Activated CD8-positive, alpha-beta memory T cell treated with anti-CD3 and anti-CD28 coated beads, Interleukin-2, amount 50 U/mL, for 4 hours (primary cell): ENCODE results near the gene CRTC3.
"Not testable (repeated sequence)": the region's sequence is repeated elsewhere in the genome, so short reads cannot be mapped to it uniquely, and the experiment has no call there.

Experiments used
- DNase-seq: peaks from one replicate; pipeline ENCODE4 v3.0.0-alpha.2; 2020

Gene CRTC3

DNA sequence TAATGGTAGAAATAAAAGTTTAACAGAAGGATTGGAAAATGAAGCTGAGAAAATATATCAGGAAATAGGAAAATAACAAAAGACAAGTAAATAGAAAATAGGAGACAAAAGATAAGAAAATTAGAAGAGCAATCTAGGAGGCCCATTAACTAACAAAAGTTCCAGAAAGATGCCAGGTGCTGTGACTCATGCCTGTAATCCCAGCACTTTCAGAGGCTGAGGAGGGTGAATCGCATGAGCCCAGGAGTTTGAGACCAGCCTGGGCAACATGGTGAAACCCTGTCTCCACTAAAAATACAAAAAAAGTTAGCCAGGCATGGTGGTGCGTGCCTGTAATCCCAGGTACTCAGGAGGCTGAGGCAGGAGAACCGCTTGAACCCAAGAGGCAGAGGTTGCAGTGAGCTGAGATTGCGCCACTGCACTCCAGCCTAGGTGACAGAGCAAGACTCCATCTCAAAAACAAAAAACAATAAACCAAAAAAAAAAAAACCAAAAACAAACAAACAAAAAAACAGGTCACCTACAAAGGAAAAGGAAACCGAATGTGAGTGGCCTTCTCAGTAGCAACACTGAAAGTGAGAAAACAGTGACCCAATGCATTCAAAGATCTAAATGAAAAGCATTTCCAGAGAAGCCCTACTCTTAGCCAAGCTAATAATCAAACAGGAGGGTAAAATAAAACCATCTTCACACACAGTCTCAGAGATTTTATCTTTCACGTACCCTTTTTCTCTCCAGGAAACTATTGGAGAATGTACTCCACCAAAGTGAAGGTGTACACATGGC is 5.5 kb upstream of the CRTC3 start:
- not testable (repeated sequence) for DNase-seq

DNA sequence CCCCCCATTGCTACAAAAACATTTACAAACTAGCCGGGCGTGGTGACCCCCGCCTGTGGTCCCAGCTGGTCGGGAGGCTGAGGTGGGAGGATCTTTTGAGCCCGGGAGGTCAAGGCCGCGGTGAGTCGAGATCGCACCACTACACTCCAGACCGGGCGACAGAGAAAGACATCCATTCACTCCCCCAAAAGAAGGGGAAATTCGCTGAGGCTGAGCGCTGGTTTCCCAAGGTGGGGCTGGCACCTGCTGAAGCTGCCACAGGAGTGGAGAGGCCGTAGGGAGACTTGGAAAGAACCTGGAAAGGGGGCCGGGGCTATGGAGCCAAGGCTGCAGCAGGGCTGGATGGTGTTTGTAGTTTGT is 732 bp upstream of the CRTC3 start:
- DNase-seq, result no peak

DNA sequence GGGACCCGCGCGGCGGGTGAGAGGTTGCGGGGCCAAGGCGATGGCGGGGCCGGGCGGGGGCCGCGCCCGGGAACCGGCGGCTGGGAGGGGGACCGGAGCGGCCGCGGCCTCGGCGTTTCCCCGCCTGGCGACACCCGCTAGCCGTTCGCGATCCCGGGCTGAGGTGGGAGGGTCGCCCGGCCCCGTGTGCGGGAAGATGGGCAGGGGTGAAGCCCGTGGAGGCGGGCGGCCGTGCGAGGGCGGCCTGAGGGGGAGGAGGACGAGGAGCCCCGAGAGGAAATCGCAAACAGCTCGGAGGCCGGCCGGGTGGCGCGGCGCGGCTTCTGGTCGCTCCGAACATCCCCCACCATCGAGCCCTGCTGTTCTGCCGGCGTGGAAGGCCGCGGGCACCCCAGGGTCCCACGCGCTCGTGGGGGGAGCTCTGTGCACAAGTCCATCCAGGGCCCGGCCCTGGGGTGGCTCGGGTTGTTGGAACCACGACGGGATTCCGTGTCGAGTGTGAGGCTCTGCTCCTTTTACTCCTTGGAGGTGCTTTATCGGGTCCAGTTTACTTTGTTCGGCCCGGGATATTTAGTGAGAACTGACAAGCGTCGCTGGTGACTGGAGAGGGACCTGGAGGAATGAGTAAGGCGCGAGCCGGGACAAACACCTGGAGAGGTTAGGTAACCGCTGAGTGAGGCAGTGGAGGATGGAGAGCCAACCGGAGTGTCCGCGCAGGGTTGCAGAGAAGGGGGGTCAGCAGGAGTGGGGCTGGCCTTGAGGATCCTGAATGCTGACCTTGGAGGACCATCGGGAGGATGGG is 728 bp downstream of the CRTC3 start:
- DNase-seq, result peak; percentile 52

DNA sequence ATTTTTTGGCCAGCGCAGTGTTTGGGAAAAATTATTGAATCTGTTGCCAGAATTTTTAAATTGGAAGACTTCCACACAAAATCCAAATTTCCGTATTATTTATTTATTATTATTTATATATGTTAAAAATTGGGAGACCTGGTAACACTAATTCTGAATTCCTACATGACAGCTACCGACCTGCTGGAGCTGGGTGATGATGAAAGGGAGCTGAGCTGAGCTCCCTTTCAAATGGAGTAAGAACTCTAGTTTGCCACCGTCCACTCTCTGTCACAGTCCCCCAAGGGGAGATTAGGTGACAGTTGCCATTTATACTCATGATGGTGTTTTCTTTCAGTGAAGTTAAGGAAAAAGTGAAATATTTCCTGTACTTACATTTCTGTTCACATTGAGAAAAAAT is 1.4 kb downstream of the CRTC3 start:
- no peak for DNase-seq

DNA sequence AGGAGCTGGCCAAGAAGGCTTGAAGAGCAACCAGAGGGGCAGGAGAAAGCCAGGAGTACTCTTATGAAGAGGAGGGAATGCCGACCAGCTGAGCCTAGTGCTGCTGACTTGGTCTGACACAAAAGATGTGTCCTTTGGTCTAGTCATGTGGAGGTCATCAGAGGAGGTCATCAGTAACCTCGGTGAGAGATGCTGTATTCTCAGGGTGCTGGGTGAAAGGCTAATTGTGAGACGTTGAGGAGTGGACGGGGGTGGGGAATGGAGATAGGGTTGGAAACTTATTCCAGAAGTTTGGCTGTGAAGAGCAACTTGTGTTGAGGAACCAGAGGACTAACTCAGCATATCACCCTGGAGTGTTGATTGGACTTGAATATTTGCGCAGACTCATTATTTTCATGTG is 5.5 kb downstream of the CRTC3 start:
- DNase-seq, result no peak

DNA sequence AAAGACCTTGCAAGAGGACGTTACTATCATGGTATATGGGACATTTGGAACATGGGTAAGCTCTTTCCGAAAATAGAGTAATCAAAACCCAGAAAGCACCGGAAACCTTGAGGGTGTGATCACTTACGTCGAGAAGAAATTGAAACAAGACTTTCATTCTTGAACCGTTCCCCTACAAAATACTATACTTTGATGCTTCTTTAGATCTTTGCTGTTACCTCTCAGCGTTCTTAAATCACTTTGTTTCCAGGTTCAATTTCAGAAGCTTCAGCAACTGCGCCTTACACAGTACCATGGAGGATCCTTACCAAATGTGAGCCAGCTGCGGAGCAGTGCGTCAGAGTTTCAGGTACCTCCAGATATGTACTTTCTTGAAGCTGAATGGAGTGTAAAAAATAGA is 10.1 kb downstream of the CRTC3 start:
- no peak for DNase-seq

DNA sequence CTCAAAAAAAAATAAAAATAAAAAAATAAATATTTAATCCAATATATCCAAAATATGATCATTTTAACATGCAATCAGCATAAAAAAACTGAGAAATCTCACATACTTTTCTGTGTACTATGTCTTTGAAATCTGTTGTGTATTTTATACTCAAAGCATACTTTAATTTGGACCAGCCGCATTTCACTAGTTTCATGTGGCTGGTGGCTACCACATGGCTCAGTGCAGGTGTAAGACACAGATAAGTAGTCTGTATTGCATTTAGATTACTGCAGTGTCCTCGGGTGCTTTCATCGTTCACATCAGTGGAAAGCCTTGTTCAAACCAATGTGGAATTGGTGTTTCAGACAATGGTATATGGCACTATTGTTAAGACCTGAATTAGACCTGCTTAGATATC is 11.0 kb downstream of the CRTC3 start:
- no peak for DNase-seq

DNA sequence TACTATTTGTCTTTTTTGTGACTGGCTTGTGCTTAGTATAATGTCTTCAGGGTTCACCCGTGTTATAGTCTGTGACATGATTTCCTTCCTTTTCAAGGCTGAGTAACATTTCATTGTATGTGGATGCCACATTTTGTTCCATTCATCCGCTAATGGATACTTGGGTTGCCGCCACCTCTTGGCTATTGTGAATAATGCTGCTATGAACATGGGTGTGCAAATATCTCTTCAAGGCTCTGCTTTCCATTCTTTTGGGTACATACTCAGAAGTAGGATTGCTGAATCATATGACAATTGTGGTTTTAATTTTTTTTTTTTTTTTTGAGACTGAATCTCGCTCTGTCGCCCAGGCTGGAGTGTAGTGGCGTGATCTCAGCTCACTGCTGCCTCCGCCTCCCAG is 15.4 kb downstream of the CRTC3 start:
- no peak for DNase-seq

DNA sequence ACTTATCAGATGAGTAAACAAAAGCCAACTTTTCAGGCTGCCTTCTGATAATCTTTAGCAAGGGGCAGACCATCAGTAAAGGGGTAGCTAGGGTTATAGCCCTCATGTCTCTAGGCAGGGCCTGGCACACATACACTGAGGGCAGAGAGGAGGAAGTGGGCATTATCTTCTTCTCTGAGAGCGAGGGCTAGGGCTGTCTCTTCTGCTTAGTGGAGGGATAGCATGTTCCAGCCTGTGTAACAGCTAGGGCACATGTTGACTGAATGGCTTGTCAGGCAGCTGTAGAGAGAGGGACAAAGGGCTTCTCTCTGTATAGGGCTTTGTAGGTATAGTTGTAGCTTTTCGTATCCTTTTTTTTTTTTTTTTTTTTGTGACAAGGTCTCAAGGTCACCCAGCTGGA is 17.8 kb downstream of the CRTC3 start:
- no peak for DNase-seq

DNA sequence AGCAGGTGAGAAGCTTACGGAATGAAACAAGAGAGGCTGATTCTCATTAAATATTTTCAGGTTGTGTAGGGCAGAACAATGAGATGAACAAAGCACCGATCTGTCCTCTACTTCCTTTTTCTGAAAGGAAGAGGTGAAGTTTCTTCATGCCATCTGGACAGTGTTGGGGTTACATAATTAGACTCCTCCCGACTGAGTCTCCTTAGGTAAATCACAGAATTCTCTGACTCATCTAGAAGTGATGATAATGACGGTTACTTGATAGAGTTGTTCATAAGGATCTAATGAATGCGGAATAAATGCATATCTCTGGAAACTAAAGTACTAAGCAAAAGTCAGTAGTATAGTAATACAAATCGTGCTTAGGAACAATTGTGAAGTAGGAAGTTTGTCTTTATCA is 21.2 kb downstream of the CRTC3 start:
- DNase-seq, result no peak

DNA sequence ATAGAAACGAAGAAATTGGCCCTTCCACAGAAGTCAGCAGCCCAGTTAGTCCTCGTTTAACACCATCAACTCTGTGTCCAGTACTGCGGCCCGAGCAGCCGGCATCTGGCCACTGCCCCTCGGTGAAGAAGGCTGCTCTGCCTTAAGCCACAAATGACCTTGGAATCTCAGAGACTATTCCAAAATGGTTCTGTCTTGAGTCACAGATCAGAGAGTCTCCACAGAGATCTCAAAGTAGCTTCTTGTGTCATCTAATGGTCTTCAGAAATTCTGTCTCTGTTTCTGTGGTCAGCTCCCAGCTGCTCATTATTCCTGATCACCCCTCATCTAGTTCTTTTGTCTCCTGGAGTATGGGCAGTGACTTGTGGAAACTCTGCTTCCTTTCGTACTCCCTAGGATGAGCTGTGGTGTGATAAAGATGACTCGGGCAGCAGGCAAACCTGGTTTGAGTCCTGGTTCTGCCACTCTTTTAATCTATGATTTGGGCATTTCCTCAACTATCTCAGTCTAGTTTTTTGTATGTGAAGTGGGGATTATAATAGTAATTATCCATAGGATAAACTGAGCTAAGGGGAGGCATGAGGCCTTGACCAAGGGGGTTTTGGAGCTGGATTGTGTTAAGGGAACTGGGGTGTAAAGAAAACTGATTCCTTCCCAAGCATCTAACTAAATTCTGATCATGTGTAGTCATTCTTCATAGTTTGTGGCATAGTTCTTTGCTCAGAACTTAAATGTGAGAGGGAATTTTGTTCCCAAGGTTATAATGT is 22.6 kb downstream of the CRTC3 start:
- DNase-seq, result no peak

DNA sequence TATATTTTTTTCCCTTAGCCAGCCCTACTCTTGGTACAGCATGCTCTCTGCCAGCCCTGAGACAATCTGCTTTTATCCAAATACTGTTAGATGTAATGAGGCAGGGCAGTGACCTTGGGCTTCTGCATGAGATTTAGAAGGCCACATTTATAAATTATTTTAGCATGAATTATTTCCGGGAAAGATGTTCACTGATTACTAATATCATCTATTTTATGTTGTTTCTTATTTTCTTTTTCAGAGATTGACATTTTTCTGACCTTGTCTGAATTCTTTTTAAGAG is 23.1 kb downstream of the CRTC3 start:
- DNase-seq, result no peak

DNA sequence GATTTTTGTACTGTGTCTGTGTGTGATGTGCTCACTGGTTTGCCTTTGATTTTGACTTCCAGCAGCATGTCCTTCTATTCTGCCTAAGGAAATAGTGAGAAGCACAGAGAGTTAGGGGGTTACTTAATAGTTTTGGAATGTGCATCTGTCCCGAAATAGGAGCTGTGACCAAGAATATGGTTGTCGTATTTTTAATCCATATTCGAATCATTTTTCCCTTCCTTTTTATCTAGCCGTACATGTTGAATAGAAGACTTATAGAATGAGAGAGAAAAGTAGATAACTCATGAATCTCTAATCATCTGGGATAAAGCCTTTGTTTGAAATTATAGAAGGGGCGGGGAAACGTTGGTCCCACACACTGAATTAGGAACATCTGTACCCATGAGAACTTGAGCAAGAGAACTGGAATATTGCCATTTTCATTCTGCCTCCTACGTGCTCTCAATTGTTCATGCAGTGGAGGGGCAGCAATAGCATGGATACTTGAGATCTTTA is 23.6 kb downstream of the CRTC3 start:
- no peak for DNase-seq

DNA sequence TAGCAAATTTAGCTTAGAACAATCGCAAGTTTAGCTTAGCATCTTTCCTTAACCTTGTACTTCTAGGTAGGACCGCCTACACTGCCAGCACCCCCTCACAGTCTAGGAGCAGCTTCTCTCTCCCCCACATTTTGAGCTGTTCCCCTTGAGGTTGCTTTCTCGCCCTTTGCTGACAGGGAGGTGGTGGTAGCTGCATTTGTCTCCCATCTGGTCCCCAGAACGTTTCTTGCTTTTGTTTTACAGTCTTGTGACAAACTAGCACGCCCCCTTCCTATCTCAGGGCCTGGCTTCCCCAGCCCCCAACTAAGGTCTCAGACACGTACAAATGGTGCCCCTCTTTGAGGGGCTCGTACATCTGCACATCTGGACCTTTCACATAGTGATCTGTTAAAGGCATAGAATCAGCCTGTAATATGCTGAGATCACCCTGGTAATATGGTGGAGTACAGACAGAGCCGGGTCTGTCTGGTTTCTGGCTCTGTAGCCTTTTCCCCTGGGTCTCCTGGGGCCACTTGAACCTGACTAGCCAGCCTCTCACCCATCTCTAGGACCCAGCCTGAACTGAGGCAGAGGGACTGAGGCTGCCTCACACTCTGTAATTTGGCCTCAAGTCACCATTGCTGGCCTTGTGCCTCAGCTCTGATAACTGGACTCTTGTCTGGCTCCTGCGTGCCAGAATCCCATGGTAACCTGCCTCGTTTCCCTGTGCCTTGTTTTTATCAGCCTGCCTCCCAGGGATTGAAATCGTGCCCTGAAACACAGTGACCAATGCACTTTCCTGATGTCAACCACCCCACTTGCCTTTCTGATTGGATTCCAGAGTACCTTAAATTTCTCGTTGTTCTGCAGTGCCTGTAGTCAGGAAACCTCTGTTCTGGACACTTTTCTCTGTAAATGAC is 27.7 kb downstream of the CRTC3 start:
- DNase-seq, result peak; percentile 28

DNA sequence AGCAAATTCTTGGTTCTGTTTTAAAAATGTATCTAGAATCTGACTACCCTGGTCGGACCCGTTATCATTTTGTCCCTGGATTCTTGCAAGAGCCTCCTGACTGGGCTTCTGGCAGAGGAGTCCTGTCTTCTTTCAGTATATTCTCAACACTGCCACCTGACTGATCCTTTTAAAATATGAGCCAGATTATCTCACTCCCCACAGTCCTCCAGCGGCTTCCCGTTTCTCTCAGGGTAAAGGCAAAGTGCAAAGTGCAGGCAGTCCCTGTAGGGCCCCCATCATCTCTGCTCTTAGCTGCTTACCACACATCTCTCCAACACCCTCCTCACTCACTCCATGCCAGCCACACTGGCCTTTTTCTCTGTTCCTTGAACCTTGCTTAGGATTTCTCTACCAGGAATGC is 28.4 kb downstream of the CRTC3 start:
- DNase-seq, result no peak

DNA sequence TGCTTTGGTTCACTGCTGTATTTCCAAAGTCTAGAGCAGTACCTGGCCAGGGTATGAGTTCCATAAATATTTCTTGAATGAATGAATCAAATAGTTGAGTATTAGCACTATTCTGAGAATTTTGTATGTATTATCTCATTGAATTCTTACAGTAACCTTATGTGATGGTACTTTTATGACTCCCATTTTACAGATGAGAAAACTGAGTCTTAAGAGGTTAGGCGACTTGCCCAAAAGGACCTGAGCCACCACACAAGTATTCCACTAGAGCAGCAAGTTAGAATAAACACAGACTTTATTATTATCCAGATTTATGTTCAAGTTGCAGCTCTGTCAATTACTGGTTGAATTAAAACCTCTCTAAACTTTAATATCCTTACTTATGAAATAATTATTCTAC is 29.4 kb downstream of the CRTC3 start:
- no peak for DNase-seq

DNA sequence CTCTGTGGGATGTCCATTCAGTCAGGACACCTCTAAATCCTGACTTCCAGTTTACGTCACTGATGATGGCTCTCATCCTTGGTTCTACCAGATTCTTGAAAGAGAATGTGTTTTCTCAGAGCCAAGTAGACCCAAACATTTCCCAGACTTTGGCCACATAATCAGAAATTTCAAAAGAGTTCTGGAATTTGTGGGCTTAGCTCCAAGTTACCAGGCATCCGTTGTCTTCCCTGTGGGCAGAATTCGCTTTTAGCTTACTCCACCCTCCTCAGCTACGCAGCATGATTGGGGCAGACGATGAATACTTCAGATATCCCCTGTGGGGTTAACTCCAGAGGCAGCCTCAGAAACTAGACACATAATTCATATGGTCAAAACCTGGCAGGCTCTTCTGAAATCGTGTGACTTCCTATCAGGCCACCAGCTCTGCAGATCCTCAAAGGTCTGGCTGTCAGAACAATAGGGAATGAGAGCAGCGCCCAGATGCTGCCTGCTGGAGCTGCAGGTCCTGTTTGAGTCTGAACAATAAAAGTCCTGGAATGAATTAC is 30.6 kb downstream of the CRTC3 start:
- DNase-seq, result no peak

DNA sequence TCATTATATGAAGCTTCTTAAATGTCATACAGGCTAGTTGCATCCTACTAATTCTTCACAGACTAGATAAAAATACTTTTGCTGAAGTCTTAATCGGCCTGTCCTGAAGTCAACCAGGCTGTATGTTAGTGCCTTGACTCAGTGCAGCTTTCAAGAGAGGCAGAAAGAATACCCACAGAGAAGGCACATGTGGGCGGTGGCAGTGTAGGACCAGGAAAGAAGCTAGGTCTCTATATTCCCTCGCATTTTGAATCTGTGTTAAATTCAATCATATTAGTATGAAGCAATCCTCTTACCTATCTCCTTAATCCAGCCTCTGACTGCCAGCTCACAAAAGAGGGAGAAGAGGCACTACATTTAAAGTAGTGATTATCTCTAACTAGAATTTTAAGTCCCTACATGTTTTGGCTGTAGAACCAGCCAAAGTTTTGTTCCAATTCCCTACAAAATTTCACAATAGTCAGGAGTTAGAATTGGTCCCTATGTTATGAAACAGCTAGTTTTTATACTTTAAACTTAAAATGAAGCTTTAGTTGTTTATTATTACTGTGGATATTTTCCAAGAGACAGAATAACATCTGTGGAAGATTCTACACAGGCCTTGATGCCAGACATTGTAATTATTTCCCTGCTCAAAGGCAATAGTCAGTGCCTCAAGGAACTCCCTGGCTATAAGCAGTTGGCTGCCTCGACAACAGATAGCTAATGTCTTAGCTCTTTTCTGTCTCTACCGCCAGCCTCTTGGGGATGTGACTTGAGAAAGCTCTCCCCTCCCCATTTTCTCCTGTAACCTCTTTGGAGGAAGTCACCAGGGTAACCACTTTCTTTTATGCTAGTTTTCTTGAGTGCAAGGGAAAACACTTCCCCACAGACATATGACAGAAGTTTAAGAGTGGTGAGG is 31.9 kb downstream of the CRTC3 start:
- no peak for DNase-seq

DNA sequence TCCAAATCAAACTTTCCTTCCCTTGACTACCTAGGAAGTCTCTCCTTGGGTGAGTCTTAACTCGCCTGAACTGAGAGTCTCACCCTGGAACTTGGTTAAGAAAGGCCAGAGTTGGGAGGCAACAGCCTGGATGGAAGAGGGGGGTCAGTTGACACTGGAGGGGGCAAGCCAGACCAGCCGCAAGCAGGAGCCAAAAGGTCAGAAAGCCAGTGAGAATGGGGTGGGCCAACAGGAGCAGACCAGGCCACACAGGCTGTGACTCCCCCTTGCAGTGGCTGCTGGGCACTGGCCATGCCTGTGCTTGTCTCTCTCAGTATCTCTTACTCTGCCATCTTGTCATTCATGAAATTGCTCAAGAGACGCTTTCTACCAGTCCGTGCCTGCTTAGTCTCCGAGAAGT is 32.9 kb downstream of the CRTC3 start:
- no peak for DNase-seq

DNA sequence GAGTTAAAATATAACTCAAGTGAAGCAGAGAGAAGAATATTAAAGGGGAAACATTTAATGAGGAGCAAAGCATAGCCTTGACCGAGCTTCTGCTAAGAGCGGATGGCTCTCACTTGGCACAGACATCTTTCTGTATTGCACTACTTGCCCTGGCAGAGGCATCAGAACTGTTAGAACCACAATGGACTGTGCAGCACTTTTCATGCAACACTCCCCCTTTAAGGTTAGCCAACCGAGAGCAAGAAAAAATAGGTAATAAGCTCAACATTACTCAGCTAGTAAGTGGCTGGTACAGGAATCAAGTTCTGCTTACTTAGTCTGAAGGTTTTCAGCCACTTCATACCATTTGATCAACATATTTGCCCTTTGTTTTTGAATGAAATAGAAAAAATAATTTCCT is 33.7 kb downstream of the CRTC3 start:
- DNase-seq, result no peak

DNA sequence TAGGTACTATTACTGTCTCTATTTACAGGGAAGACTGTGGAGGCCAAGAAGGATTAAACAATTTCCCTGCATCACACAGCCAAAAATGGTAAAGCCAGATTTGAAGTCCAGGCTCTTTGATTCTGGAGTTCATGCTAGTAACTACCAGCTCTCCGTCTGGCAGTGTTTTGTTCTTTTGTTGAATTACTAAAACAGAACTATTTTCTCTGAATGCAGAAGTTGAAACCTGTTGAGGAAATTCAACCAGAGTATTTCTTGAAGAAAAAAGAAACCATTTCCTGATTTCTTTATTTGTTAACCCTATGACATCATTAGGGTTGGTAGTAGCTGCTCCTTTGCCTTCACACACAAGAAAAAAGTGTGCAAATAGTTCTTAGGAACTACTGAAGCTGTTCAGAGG is 34.3 kb downstream of the CRTC3 start:
- DNase-seq, result no peak
